Endothelial cell (in vitro differentiated cells): ENCODE data around the gene CPED1. TPM values are rescaled to one million over a fixed set of nuclear protein-coding genes. Genes with fewer than 3 reads are reported as not detected.

Experiments used
- DNase-seq: peaks from one replicate; pipeline ENCODE4 v3.0.0; 2021; ENCODE audit warnings: low spot score
- H3K27ac Mint-ChIP-seq: one replicate; pipeline ENCODE4 v1.8.0; 2021; ENCODE audit warnings: mixed read lengths, inconsistent platforms; ENCODE audit not compliant: unreplicated experiment
- H3K27me3 Mint-ChIP-seq: one replicate; pipeline ENCODE4 v1.8.0; 2021; ENCODE audit warnings: mild to moderate bottlenecking, moderate library complexity, mixed read lengths, inconsistent platforms; ENCODE audit not compliant: unreplicated experiment
- H3K36me3 Mint-ChIP-seq: one replicate; pipeline ENCODE4 v1.8.0; 2021; ENCODE audit warnings: mild to moderate bottlenecking, low read depth, mixed read lengths, inconsistent platforms; ENCODE audit not compliant: unreplicated experiment
- H3K4me1 Mint-ChIP-seq: one replicate; pipeline ENCODE4 v1.8.0; 2021; ENCODE audit warnings: mild to moderate bottlenecking, mixed read lengths, inconsistent platforms; ENCODE audit not compliant: unreplicated experiment
- H3K4me3 Mint-ChIP-seq: one replicate; pipeline ENCODE4 v1.8.0; 2021; ENCODE audit warnings: mild to moderate bottlenecking, mixed read lengths, inconsistent platforms; ENCODE audit not compliant: unreplicated experiment
- H3K9me3 Mint-ChIP-seq: one replicate; pipeline ENCODE4 v1.8.0; 2021; ENCODE audit warnings: mixed read lengths, inconsistent platforms; ENCODE audit not compliant: unreplicated experiment
- CTCF ChIP-seq: fragments of 200-600 bp; sonication (generic); IDR thresholded peaks from one replicate; pipeline ENCODE4 v1.5.0; 2021; ENCODE audit warnings: antibody characterized with exemption; ENCODE audit not compliant: unreplicated experiment
- total RNA-seq: library from RNA; stranded (reverse); fragmentation: NEBNext Ultra II Directional; extraction: Animal tissue kit (Norgen Biotek cat#: 25700); gene quantifications from one replicate; pipeline ENCODE4 v1.2.1, GENCODE V29; 2021; ENCODE audit not compliant: unreplicated experiment

The CPED1 gene
- total RNA-seq, 1 donor from 2014 or later, result 1.8 TPM

GRCh38 chr7:120989257-120990220, 1.0 kb downstream of the CPED1 start:
- Mint-ChIP-seq H3K4me3 (no peak overlapping the region), H3K27ac (no peak overlapping the region), H3K36me3 (no peaks in the 10 kb centered on the region), H3K4me1 (peaks cover 12% of the 10 kb centered on the region), H3K27me3 (peaks cover 2% of the 10 kb centered on the region), H3K9me3 (no peaks in the 10 kb centered on the region)
- no peak for TF ChIP-seq CTCF
- DNase-seq, result no peak

DNA sequence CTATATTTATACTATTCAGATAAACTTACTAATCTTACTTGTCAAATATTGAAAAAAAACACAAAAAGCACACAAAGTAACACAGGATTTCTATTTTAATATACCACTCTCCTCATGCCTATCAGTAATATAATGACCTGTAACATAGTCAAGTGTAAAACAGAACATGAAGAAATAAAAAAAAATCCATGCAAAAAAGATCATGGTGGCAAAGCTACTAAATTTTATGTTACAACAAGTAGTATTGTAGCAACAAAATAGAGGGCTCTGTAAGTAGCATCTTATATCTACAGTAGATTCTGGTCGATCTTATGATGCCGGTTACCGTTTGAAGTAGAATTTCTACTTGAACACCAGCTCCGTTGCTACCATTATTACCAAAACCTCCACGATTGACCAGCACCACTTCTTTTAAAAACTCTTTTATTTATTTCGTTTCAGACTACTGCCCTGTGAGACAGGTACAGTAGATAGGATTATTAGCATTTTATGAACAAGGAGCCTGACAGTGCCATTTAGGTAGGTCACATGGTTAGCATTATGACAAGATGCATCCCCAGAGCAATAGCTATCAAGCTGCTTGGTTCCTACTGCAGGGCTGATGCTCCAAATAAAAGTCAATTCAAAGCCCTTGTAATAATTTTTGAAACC, 2.1 kb downstream of the CPED1 start:
- H3K9me3 Mint-ChIP-seq, result no peaks in the 10 kb centered on the region
- H3K27me3 Mint-ChIP-seq, result peaks cover 2% of the 10 kb centered on the region
- TF ChIP-seq CTCF, result no peak
- DNase-seq, result no peak
- H3K4me1 Mint-ChIP-seq, result peaks cover 11% of the 10 kb centered on the region
- H3K27ac Mint-ChIP-seq, result no peak overlapping the region
- H3K36me3 Mint-ChIP-seq, result no peaks in the 10 kb centered on the region
- H3K4me3 Mint-ChIP-seq, result no peak overlapping the region

DNA sequence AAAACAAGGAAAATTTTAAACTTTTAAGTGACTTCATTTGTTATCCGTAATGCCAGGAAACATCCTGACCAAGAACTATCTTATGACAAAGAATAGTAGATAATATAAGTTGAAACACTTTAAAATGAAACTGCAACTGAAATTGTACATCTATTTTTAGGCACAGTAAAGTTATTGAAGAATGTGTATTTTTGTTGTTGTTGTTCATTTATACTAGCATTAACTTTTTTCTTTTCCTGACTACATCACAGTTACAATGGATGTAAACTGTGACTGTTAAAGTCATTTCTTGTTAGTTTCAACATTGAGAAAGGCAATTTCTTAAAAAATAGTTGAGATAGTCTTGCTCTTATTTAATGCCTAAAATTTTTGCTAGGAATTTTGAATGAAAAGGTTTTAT, 2.6 kb downstream of the CPED1 start:
- no peaks in the 10 kb centered on the region for H3K9me3 Mint-ChIP-seq
- H3K4me1 Mint-ChIP-seq, result peaks cover 11% of the 10 kb centered on the region
- no peak for TF ChIP-seq CTCF
- no peak overlapping the region for H3K4me3 Mint-ChIP-seq
- DNase-seq, result no peak
- peaks cover 2% of the 10 kb centered on the region for H3K27me3 Mint-ChIP-seq
- H3K27ac Mint-ChIP-seq, result no peak overlapping the region
- no peaks in the 10 kb centered on the region for H3K36me3 Mint-ChIP-seq

- Mint-ChIP-seq H3K4me1 (peaks cover 11% of the 10 kb centered on the region), H3K4me3 (no peak overlapping the region), H3K27me3 (peaks cover 2% of the 10 kb centered on the region), H3K9me3 (no peaks in the 10 kb centered on the region), H3K36me3 (no peaks in the 10 kb centered on the region), H3K27ac (no peak overlapping the region)
- no peak for DNase-seq
- TF ChIP-seq CTCF, result no peak
Observed at GRCh38 chr7:120991581-120991980, 3.1 kb downstream of the CPED1 start.
